GM12878 (cell line): Measurements from ENCODE around the gene NUP214. TPM values are rescaled to one million over a fixed set of nuclear protein-coding genes. Genes with fewer than 3 reads are reported as not detected.

Experiments used
- ATAC-seq: fragments of 200-7000 bp; cut with Tn5 transposase; 3 replicates; pipeline ENCODE4 v1.9.1; 2020; ENCODE audit warnings: mild to moderate bottlenecking, moderate library complexity
- BruUV-seq: library from RNA; stranded (reverse); fragments of 400-500 nt; replicated peaks from 2 replicates; lab custom pipeline; 2021; lab: Mats Ljungman, UMichigan
- CTCF ChIA-PET: fragments of 300-600 bp; sonication (Branson Sonifier 250); formaldehyde crosslinking; extraction: SDS; loops from one replicate; lab custom pipeline; 2021; ENCODE audit warnings: inconsistent platforms; lab: Yijun Ruan, JAX
- POLR2A ChIA-PET: fragments of 350-600 bp; formaldehyde crosslinking; extraction: SDS; loops from one replicate; lab custom pipeline; 2021; ENCODE audit warnings: inconsistent platforms; lab: Charles Lee
- RAD21 ChIA-PET: fragments of 300-600 bp; sonication (Branson Sonifier 250); formaldehyde crosslinking; loops from one replicate; lab custom pipeline; 2023; ENCODE audit warnings: antibody characterized with exemption; ENCODE audit not compliant: unreplicated experiment; lab: Charles Lee
- SMC1A ChIA-PET: fragments of 300-600 bp; sonication (Branson Sonifier 250); formaldehyde crosslinking; loops from one replicate; lab custom pipeline; 2023; ENCODE audit not compliant: unreplicated experiment, uncharacterized antibody; lab: Charles Lee
- DNase-seq: peaks from one replicate; pipeline ENCODE4 v3.0.0-alpha.2; 2011; ENCODE audit warnings: low read depth, low spot score
- FAIRE-seq: peaks from 3 replicates; lab custom pipeline; 2011; peaks lifted over from hg19 to GRCh38; lab: Jason Lieb, UNC
- H2AFZ ChIP-seq: 2 replicates; pipeline ENCODE4 v1.6.0; 2011; ENCODE audit warnings: low read depth, low read length, control low read depth; ENCODE audit not compliant: control insufficient read depth
- H3K27ac ChIP-seq: 2 replicates; pipeline ENCODE4 v1.5.1; 2011; ENCODE audit warnings: control low read depth; ENCODE audit not compliant: control insufficient read depth, insufficient read depth
- H3K27me3 ChIP-seq, 2 experiments: replicated peaks in 1 of 2; 2 replicates each; pipeline versions ENCODE4 v1.6.0 to v1.6.1; 2011; ENCODE audit warnings: low read length in 1 of 2; ENCODE audit not compliant: control insufficient read depth in 2 of 2, insufficient read depth in 2 of 2
- H3K36me3 ChIP-seq, 2 experiments: 2 replicates each; pipeline ENCODE4 v1.5.1; 2011; ENCODE audit warnings: low read length in 1 of 2; ENCODE audit not compliant: control insufficient read depth in 2 of 2, insufficient read depth in 2 of 2
- H3K4me1 ChIP-seq: 2 replicates; pipeline ENCODE4 v1.6.1; 2011; ENCODE audit warnings: mild to moderate bottlenecking, low read length, moderate library complexity, mixed read lengths; ENCODE audit not compliant: control insufficient read depth, insufficient read depth
- H3K4me2 ChIP-seq: 2 replicates; pipeline ENCODE4 v1.6.0; 2011; ENCODE audit warnings: control low read depth; ENCODE audit not compliant: control insufficient read depth, insufficient read depth
- H3K4me3 ChIP-seq: fragments of 200-600 bp; sonication (generic); 2 replicates; pipeline ENCODE4 v1.5.1; 2016
- H3K79me2 ChIP-seq: 2 replicates; pipeline ENCODE4 v1.6.0; 2011; ENCODE audit warnings: low read length; ENCODE audit not compliant: control insufficient read depth, insufficient read depth
- H3K9ac ChIP-seq: 2 replicates; pipeline ENCODE4 v1.8.0; 2011; ENCODE audit warnings: low read length, control low read depth, mixed read lengths; ENCODE audit not compliant: control insufficient read depth, insufficient read depth
- H3K9me3 ChIP-seq: replicated peaks from 3 replicates; pipeline ENCODE4 v1.5.1; 2011; ENCODE audit warnings: mild to moderate bottlenecking, low read length; ENCODE audit not compliant: control insufficient read depth, insufficient read depth
- H4K20me1 ChIP-seq: 2 replicates; pipeline ENCODE4 v1.6.0; 2011; ENCODE audit not compliant: control insufficient read depth, insufficient read depth
- BMI1 ChIP-seq: fragments of 450-650 bp; IDR thresholded peaks from 2 replicates; pipeline ENCODE4 v1.6.1; 2016; ENCODE audit warnings: mild to moderate bottlenecking, moderate library complexity, borderline replicate concordance
- GABPA ChIP-seq: IDR thresholded peaks from 2 replicates; pipeline ENCODE4 v1.6.1; 2014; ENCODE audit warnings: antibody characterized with exemption, low read depth, mild to moderate bottlenecking, inconsistent platforms
- HCFC1 ChIP-seq: fragments of 150-350 bp; IDR thresholded peaks from 2 replicates; pipeline ENCODE4 v1.6.1; 2014; ENCODE audit warnings: low read length
- JUND ChIP-seq: IDR thresholded peaks from 2 replicates; pipeline ENCODE4 v1.6.1; 2012; ENCODE audit warnings: low read depth, mild to moderate bottlenecking, low read length, improper control_type of control experiment, moderate library complexity
- MTA3 ChIP-seq: IDR thresholded peaks from 2 replicates; pipeline ENCODE4 v1.6.1; 2012; ENCODE audit warnings: low read length, inconsistent platforms, borderline replicate concordance
- NBN ChIP-seq: fragments of 450-650 bp; IDR thresholded peaks from 2 replicates; pipeline ENCODE4 v1.6.1; 2016
- NKRF ChIP-seq: fragments of 450-650 bp; conservative IDR thresholded peaks from 2 replicates; pipeline ENCODE4 v1.6.1; 2017; ENCODE audit warnings: mild to moderate bottlenecking, moderate library complexity
- PAX5 ChIP-seq: IDR thresholded peaks from 2 replicates; pipeline ENCODE4 v1.6.1; 2011; ENCODE audit warnings: low read depth, low read length, borderline replicate concordance
- POLR2AphosphoS5 ChIP-seq: IDR thresholded peaks from 2 replicates; pipeline ENCODE4 v1.6.1; 2011; ENCODE audit warnings: mild to moderate bottlenecking, low read length, inconsistent platforms
- RB1 ChIP-seq: fragments of 450-650 bp; formaldehyde crosslinking; IDR thresholded peaks from 2 replicates; pipeline ENCODE4 v1.6.1; 2017; ENCODE audit warnings: mild to moderate bottlenecking, borderline replicate concordance
- REST ChIP-seq: IDR thresholded peaks from 2 replicates; pipeline ENCODE4 v1.6.1; 2012; ENCODE audit warnings: mild to moderate bottlenecking, low read depth, low read length
- SREBF1 ChIP-seq: IDR thresholded peaks from 2 replicates; pipeline ENCODE4 v1.6.1; 2012; ENCODE audit warnings: mild to moderate bottlenecking, low read length
- YY1 ChIP-seq: IDR thresholded peaks from 2 replicates; pipeline ENCODE4 v1.6.1; 2011; ENCODE audit warnings: low read depth, mild to moderate bottlenecking, low read length
- ZNF24 ChIP-seq: fragments of 450-650 bp; IDR thresholded peaks from 2 replicates; pipeline ENCODE4 v1.6.1; 2017; ENCODE audit warnings: antibody characterized with exemption, mild to moderate bottlenecking
- ZNF687 ChIP-seq: fragments of 450-650 bp; IDR thresholded peaks from 2 replicates; pipeline ENCODE4 v1.6.1; 2017; ENCODE audit warnings: mild to moderate bottlenecking, moderate library complexity
- WGBS: methylation state at CpG from one replicate; pipeline ENCODE4 v1.1.6; 2016; ENCODE audit warnings: low lambda C conversion rate; ENCODE audit not compliant: insufficient replicate concordance, insufficient coverage; ENCODE audit errors: missing lambda C conversion rate; 5-methylcytosine and 5-hydroxymethylcytosine counted together
- in situ Hi-C: fragments of 300-500 bp; cut with MboI; formaldehyde crosslinking; loops from 9 replicates; pipeline ENCODE4 v1.14.3; 2018; ENCODE audit warnings: mixed read lengths
- intact Hi-C: fragments of 100-400 bp; cut with micrococcal nuclease; formaldehyde crosslinking; loops from one replicate; pipeline ENCODE4 v1.14.2; 2022; ENCODE audit not compliant: unreplicated experiment
- polyA plus RNA-seq, 11 experiments: library from polyadenylated mRNA; depleted of rRNA in 4 of 11; unstranded in 6 of 11; stranded (reverse) in 5 of 11; fragments of >200 nt; fragmentation: Nextera tagmentation in 4 of 11; fragmentation: Illumina TruSeq in 1 of 11; extraction: Ambion mirVana in 4 of 11; extraction: Trizol in 1 of 11; gene quantifications; 1 replicate in 1 of 11; 2 replicates in 10 of 11; pipeline versions ENCODE4 v1.2.1 to v1.2.3, GENCODE V29; 2011 to 2016; ENCODE audit warnings: inconsistent platforms in 2 of 11, missing spikeins in 2 of 11, low read depth in 1 of 11
- total RNA-seq, 4 experiments: library from RNA; depleted of rRNA in 3 of 4; stranded (reverse); fragments of >200 nt in 3 of 4; fragmentation: Illumina TruSeq in 1 of 4; extraction: Trizol in 1 of 4; gene quantifications; 2 replicates each; pipeline versions ENCODE4 v1.2.1 to v1.2.3, GENCODE V29; 2013 to 2021

The NUP214 gene
- total and polyA plus RNA-seq, 10 of the 15 experiments (the other 5 are each of a cell fraction or from before 2014, with no cell fraction given) = 11.7 to 53.8 (median 17.6) TPM

GRCh38 chr9:131138676-131139075 is 13.3 kb downstream of the NUP214 start:
- Histone ChIP-seq H3K36me3 (peaks cover 16 to 22% of the 10 kb centered on the region in 2 experiments), H3K4me3 (no peak overlapping the region), H4K20me1 (no peaks in the 10 kb centered on the region), H3K79me2 (no peaks in the 10 kb centered on the region), H3K27ac (no peak overlapping the region), H2AFZ (no peak overlapping the region), H3K4me2 (no peak overlapping the region), H3K9ac (no peak overlapping the region), H3K4me1 (no peaks in the 10 kb centered on the region), H3K9me3 (no peaks in the 10 kb centered on the region), H3K27me3 (no peaks in the 10 kb centered on the region)
- POLR2A ChIA-PET = no interaction called here
- FAIRE-seq (no peak), DNase-seq (no peak), ATAC-seq (no peak)
- in situ Hi-C loops = no loop called here
- RAD21 ChIA-PET = interaction anchor here (0.6 kb wide), 1 partner anchor 29 kb away, joined by 3 read pairs; no protein-coding TSS in a partner anchor
- CTCF ChIA-PET = interaction anchor here (1.8 kb wide), 1 partner anchor 39 kb away, joined by 3 read pairs; no protein-coding TSS in a partner anchor
- BruUV-seq = no TSS peak
- intact Hi-C loops = no loop called here
- WGBS = 94% methylated on average over 2 of the region's 2 CpGs
- SMC1A ChIA-PET = interaction anchor here (0.8 kb wide), 1 partner anchor 7 kb away, joined by 3 read pairs; no protein-coding TSS in a partner anchor
- TF ChIP-seq NBN = no peak
- no peak for TF ChIP-seq POLR2AphosphoS5
- TF ChIP-seq GABPA = no peak
- TF ChIP-seq SREBF1 = no peak
- TF ChIP-seq YY1 = no peak
- no peak for TF ChIP-seq HCFC1
- no peak for TF ChIP-seq REST
- TF ChIP-seq NKRF = no peak
- no peak for TF ChIP-seq BMI1
- TF ChIP-seq ZNF24 = no peak
- TF ChIP-seq ZNF687 = no peak
- no peak for TF ChIP-seq JUND
- no peak for TF ChIP-seq PAX5
- no peak for TF ChIP-seq MTA3
- TF ChIP-seq RB1 = no peak
